Measurements from ENCODE around the gene RASSF5.

RASSF5 gene

GRCh38 chr1:206508130-206508889 is 979 bp downstream of the RASSF5 start:
- no peak for DNase-seq (ENCODE audit: low read depth in 2 of 2)
- H3K4me3 ChIP-seq (replicated peaks in 1 of 2; ENCODE audit: low read depth in 2 of 2, low read length in 2 of 2) = peak overlapping the region; percentile 45 to 55
- no peak for TF ChIP-seq CTCF (IDR thresholded peaks at IDR 0.05; ENCODE audit: low read depth, low read length)

- H3K4me3 ChIP-seq (replicated peaks in 1 of 2; ENCODE audit: low read depth in 2 of 2, low read length in 2 of 2) = no peak overlapping the region
- peak in 1 of 2 donors; percentile 74 for DNase-seq (ENCODE audit: low read depth in 2 of 2)
- TF ChIP-seq CTCF (IDR thresholded peaks at IDR 0.05; ENCODE audit: low read depth, low read length) = no peak
Observed at GRCh38 chr1:206508956-206509355, 1.6 kb downstream of the RASSF5 start.

GRCh38 chr1:206509612-206510257 is 2.4 kb downstream of the RASSF5 start:
- TF ChIP-seq CTCF (IDR thresholded peaks at IDR 0.05; ENCODE audit: low read depth, low read length) = no peak
- no peak overlapping the region for H3K4me3 ChIP-seq (replicated peaks in 1 of 2; ENCODE audit: low read depth in 2 of 2, low read length in 2 of 2)
- DNase-seq (ENCODE audit: low read depth in 2 of 2) = no peak

- no peak overlapping the region for H3K4me3 ChIP-seq (replicated peaks in 1 of 2; ENCODE audit: low read depth in 2 of 2, low read length in 2 of 2)
- no peak for TF ChIP-seq CTCF (IDR thresholded peaks at IDR 0.05; ENCODE audit: low read depth, low read length)
- DNase-seq (ENCODE audit: low read depth in 2 of 2) = no peak
Observed at GRCh38 chr1:206510371-206510770, 3.0 kb downstream of the RASSF5 start.

- TF ChIP-seq CTCF (IDR thresholded peaks at IDR 0.05; ENCODE audit: low read depth, low read length) = no peak
- DNase-seq (ENCODE audit: low read depth in 2 of 2) = no peak
- no peak overlapping the region for H3K4me3 ChIP-seq (replicated peaks in 1 of 2; ENCODE audit: low read depth in 2 of 2, low read length in 2 of 2)
Observed at GRCh38 chr1:206511362-206512057, 4.2 kb downstream of the RASSF5 start.

GRCh38 chr1:206512058-206512850 is 4.9 kb downstream of the RASSF5 start:
- no peak overlapping the region for H3K4me3 ChIP-seq (replicated peaks in 1 of 2; ENCODE audit: low read depth in 2 of 2, low read length in 2 of 2)
- DNase-seq (ENCODE audit: low read depth in 2 of 2) = no peak
- no peak for TF ChIP-seq CTCF (IDR thresholded peaks at IDR 0.05; ENCODE audit: low read depth, low read length)
